Ureter (tissue), 1 donor: ENCODE results near the gene ROGDI. TPM values are rescaled to one million over a fixed set of nuclear protein-coding genes. Genes with fewer than 3 reads are reported as not detected.

Experiments
- total RNA-seq: library from RNA; stranded (reverse); gene quantifications from one replicate; pipeline ENCODE4 v1.2.4, GENCODE V29; 2023
- donor health status: DM: yes; HTN: yes; CAD: no.

The ROGDI gene
- total RNA-seq, 1 donor from 2014 or later: 35.5 TPM

Other genes with a start within 250 kb of the ROGDI start
- gene C16orf96, start 246.3 kb downstream of the ROGDI start, total RNA-seq: not detected
- gene UBALD1, start 187.7 kb downstream of the ROGDI start, total RNA-seq: 27.2 TPM
- 104 TPM for gene MGRN1, start 177.8 kb downstream of the ROGDI start, total RNA-seq
- 33.1 TPM for gene NUDT16L1, start 109.1 kb downstream of the ROGDI start, total RNA-seq
- gene ANKS3, start 68.4 kb downstream of the ROGDI start, total RNA-seq: 35.3 TPM
- gene DNAAF8, start 68.1 kb downstream of the ROGDI start, total RNA-seq: 0.91 TPM
- gene ZNF500, start 35.5 kb downstream of the ROGDI start, total RNA-seq: 22.5 TPM
- not detected for gene SEPTIN12, start 14.3 kb downstream of the ROGDI start, total RNA-seq
- gene SMIM22, start 7.3 kb downstream of the ROGDI start, total RNA-seq: 225 TPM
- gene GLYR1, start 44.7 kb upstream of the ROGDI start, total RNA-seq: 120 TPM
- 33.2 TPM for gene UBN1, start 44.8 kb upstream of the ROGDI start, total RNA-seq
- 108 TPM for gene PPL, start 134.5 kb upstream of the ROGDI start, total RNA-seq
- gene SEC14L5, start 155.7 kb upstream of the ROGDI start, total RNA-seq: not detected
- 9.0 TPM for gene NAGPA, start 231.3 kb upstream of the ROGDI start, total RNA-seq